ENCODE results near the gene CASP14.

DNA sequence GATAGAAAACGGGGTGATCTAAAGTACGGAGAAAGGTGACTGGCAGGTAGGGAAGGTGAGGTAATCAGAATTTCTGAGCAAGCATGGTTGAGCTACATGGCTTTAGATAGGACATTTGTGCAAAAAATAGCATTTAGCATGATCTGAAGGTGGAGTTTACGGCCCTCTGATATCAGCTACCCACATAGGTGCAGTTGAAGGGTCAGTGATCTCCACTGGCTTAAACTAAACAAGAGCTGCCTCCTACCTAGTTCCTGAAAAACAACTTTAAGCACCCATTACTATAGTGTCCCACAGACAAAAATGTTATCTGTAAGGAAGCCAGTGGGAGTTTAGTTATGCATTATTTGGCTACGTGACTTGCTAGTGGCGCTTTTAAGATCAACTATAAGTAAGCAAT, 1.2 kb upstream of the CASP14 start:
- TF ChIP-seq, protein P1, sequence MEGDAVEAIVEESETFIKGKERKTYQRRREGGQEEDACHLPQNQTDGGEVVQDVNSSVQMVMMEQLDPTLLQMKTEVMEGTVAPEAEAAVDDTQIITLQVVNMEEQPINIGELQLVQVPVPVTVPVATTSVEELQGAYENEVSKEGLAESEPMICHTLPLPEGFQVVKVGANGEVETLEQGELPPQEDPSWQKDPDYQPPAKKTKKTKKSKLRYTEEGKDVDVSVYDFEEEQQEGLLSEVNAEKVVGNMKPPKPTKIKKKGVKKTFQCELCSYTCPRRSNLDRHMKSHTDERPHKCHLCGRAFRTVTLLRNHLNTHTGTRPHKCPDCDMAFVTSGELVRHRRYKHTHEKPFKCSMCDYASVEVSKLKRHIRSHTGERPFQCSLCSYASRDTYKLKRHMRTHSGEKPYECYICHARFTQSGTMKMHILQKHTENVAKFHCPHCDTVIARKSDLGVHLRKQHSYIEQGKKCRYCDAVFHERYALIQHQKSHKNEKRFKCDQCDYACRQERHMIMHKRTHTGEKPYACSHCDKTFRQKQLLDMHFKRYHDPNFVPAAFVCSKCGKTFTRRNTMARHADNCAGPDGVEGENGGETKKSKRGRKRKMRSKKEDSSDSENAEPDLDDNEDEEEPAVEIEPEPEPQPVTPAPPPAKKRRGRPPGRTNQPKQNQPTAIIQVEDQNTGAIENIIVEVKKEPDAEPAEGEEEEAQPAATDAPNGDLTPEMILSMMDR (IDR thresholded peaks at IDR 0.05) = no peak
- no peak for TF ChIP-seq ZFX (IDR thresholded peaks at IDR 0.05; ENCODE audit: borderline replicate concordance)

Measured in 22Rv1 (cell line).